Astrocyte of the cerebellum (primary cell): Measurements from ENCODE around the gene C1orf210.

Source experiments
- DNase-seq: peaks from one replicate; pipeline ENCODE4 v3.0.0-alpha.2; 2011; ENCODE audit warnings: low read depth
- H3K4me3 ChIP-seq: 2 replicates; pipeline ENCODE4 v1.5.1; 2011; ENCODE audit warnings: mild to moderate bottlenecking, low read depth, low read length, moderate library complexity
- in situ Hi-C: cut with HindIII; loops from 2 replicates; pipeline ENCODE4 v1.10.0; 2017; ENCODE audit warnings: low sequenced_read_pairs
- TF ChIP-seq, protein P1 (sequence below): IDR thresholded peaks from 2 replicates; pipeline ENCODE4 v1.5.1; 2012; ENCODE audit warnings: low read length, low read depth, moderate library complexity, mild to moderate bottlenecking; ENCODE audit errors: missing control alignments

C1orf210 gene

GRCh38 chr1:43234267-43234666, 51.1 kb downstream of the C1orf210 start:
- H3K4me3 ChIP-seq, result no peak overlapping the region
- TF ChIP-seq, protein P1, sequence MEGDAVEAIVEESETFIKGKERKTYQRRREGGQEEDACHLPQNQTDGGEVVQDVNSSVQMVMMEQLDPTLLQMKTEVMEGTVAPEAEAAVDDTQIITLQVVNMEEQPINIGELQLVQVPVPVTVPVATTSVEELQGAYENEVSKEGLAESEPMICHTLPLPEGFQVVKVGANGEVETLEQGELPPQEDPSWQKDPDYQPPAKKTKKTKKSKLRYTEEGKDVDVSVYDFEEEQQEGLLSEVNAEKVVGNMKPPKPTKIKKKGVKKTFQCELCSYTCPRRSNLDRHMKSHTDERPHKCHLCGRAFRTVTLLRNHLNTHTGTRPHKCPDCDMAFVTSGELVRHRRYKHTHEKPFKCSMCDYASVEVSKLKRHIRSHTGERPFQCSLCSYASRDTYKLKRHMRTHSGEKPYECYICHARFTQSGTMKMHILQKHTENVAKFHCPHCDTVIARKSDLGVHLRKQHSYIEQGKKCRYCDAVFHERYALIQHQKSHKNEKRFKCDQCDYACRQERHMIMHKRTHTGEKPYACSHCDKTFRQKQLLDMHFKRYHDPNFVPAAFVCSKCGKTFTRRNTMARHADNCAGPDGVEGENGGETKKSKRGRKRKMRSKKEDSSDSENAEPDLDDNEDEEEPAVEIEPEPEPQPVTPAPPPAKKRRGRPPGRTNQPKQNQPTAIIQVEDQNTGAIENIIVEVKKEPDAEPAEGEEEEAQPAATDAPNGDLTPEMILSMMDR, result no peak
- in situ Hi-C loops, result loop anchor here (25.0 kb wide), 1 partner anchor 153 kb away; the partner anchor contains the start of genes MED8 and SZT2
- no peak for DNase-seq

- TF ChIP-seq, protein P1, result no peak
- in situ Hi-C loops, result loop anchor here (25.0 kb wide), 1 partner anchor 154 kb away; the partner anchor contains the start of genes MED8 and SZT2
- no peak overlapping the region for H3K4me3 ChIP-seq
- DNase-seq, result no peak
Measured at GRCh38 chr1:43233631-43234030, 51.8 kb downstream of the C1orf210 start.

DNA sequence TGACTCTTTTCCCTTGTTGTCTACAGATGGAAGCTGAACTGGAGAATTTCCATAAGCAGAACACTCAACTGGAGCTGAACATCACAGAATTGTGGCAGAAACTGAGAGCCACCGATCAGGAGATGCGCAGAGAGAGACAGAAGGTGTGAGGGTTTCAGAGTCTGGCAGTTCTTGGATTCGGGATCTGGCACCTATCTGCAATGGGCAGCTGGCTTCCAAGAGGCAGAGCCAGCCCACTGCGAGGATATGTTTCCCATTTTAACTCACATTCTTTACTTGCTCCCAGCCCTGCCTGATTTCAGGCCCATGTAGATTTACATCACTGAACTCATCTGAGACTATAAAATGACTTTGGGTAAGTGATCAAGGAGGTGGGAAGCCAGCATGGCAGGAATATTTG, 52.9 kb downstream of the C1orf210 start:
- TF ChIP-seq, protein P1, result no peak
- in situ Hi-C loops, result loop anchor here (25.0 kb wide), 1 partner anchor 155 kb away; the partner anchor contains the start of genes MED8 and SZT2
- no peak for DNase-seq
- H3K4me3 ChIP-seq, result no peak overlapping the region

- in situ Hi-C loops, result loop anchor here (25.0 kb wide), 1 partner anchor 155 kb away; the partner anchor contains the start of genes MED8 and SZT2
- TF ChIP-seq, protein P1, result no peak
- no peak overlapping the region for H3K4me3 ChIP-seq
- DNase-seq, result peak; percentile 51
Measured at GRCh38 chr1:43232074-43232473, 53.3 kb downstream of the C1orf210 start.
